Body of pancreas (tissue), 4 donors: ENCODE results near the gene UPK3BL2.
"Not testable (repeated sequence)": the region's sequence is repeated elsewhere in the genome, so short reads cannot be mapped to it uniquely, and the experiment has no call there.

Experiments used
- CTCF ChIP-seq, 7 experiments: fragments of 450-650 bp in 4 of 7; fragments of 200-600 bp in 3 of 7; sonication (generic) in 3 of 7; IDR thresholded peaks; one replicate each; pipeline ENCODE4 v1.5.1; 2016 to 2019; ENCODE audit warnings: antibody characterized with exemption in 7 of 7
- POLR2A ChIP-seq, 3 donors: fragments of 450-650 bp; IDR thresholded peaks; one replicate each; pipeline ENCODE4 v1.6.1; 2016; ENCODE audit warnings: antibody characterized with exemption in 3 of 3, mild to moderate bottlenecking in 2 of 3

GRCh38 chr7:102515889-102516288 is 27.6 kb downstream of the UPK3BL2 start:
- not testable (repeated sequence) for TF ChIP-seq CTCF, POLR2A (IDR thresholded peaks at IDR 0.05)
